Activated gamma-delta T cell treated with Interleukin-2 at 50 U/mL for 16 hours (primary cell): ENCODE results near the gene SPNS1.
"Not testable (repeated sequence)": the region's sequence is repeated elsewhere in the genome, so short reads cannot be mapped to it uniquely, and the experiment has no call there.

Source experiments
- DNase-seq: peaks from one replicate; pipeline ENCODE4 v3.0.0-alpha.2; 2020

Gene SPNS1

DNA sequence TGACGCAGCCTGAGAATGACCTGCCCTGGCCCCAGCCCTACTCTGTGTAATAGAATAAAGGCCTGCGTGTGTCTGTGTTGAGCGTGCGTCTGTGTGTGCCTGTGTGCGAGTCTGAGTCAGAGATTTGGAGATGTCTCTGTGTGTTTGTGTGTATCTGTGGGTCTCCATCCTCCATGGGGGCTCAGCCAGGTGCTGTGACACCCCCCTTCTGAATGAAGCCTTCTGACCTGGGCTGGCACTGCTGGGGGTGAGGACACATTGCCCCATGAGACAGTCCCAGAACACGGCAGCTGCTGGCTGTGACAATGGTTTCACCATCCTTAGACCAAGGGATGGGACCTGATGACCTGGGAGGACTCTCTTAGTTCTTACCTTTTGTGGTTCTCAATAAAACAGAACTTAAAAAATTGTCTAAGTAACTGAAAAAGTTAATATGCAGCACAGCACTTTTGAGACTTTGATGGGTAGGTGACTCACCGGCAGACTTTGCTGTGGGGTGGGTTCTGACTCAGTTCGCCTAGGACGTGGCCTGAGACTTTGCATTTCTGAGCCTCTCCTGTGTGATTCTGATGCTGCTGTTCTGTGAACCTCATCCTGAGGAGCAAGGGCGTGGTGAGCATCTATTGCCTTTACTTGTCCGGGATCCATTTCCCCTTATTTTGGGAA is 15.9 kb downstream of the SPNS1 start:
- peak; percentile 59 for DNase-seq

GRCh38 chr16:28991687-28992086 is 17.1 kb downstream of the SPNS1 start:
- DNase-seq, result no peak

- DNase-seq, result no peak
Observed at GRCh38 chr16:28992496-28992895, 17.9 kb downstream of the SPNS1 start.

DNA sequence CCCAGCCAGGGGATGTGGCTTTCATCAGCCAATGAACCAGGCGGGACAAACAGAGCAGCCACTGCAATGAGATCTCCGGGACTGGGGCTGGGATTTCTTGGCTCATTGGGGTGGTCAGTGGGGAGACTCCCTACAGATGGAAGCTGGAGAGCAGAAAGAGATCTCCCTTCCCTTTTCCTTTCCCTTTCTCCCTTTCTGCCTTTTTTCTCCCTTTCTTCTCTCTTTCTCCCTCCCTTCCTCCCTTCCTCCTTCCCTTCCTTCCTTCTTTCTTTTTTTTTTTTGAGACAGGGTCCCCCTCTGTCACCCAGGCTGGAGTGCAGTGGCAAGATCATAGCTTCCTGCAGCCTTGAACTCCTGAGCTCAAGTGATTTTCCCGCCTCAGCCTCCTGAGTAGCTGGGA is 24.3 kb downstream of the SPNS1 start:
- DNase-seq, result no peak

GRCh38 chr16:28999577-28999976 is 25.0 kb downstream of the SPNS1 start:
- no peak for DNase-seq

DNA sequence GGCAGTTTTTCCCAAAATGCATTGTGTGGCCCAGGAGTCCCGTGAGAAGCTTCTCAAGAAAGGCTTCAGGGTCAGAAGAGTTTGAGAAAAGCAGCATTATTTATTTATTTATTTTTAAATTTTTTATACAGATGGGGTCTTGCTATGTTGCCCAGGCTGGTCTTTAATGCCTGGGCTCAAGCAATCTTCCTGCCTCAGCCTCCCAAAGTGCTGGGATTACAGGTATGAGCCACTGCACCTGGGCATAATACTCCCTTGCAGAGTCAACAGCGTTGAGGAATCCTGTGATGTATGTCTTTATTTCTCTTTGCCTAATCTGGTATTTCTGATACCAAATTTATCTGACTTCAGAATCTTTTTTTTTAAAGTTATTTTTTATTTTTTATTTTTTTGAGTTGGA is 25.4 kb downstream of the SPNS1 start:
- DNase-seq, result no peak

DNA sequence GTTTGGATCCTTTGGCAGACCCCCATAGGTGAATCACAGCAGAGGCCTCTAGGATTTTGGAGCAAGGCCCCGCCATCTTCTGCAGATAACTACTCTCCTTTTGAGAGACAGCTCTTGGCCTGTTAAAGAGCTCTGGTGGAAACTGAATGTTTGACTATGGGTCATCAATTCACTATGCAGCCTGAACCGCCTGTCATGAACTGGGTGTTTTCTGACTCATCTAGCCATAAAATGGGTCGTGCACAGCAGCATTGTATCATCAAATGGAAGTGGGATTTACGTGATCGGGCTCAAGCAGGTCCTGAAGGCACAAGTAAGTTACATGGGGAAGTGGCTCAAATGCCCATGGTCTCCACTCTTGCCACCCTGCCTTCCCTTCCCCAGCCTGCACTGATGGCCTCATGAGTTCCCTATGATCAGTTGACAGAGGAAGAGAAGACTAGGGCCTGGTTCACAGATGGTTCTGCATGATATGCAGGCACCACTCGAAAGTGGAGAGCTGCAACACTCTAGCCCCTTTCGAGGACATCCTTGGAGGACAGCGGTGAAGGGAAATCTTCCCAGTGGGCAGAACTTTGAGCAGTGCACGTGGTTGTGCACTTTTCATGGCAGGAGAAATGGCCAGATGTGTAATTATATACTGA is 30.0 kb downstream of the SPNS1 start:
- not testable (repeated sequence) for DNase-seq

GRCh38 chr16:29007730-29008593 is 33.4 kb downstream of the SPNS1 start:
- peak; percentile 71 for DNase-seq

GRCh38 chr16:29009050-29009837 is 34.7 kb downstream of the SPNS1 start:
- no peak for DNase-seq

- no peak for DNase-seq
Observed at GRCh38 chr16:29009838-29010166, 35.2 kb downstream of the SPNS1 start.

DNA sequence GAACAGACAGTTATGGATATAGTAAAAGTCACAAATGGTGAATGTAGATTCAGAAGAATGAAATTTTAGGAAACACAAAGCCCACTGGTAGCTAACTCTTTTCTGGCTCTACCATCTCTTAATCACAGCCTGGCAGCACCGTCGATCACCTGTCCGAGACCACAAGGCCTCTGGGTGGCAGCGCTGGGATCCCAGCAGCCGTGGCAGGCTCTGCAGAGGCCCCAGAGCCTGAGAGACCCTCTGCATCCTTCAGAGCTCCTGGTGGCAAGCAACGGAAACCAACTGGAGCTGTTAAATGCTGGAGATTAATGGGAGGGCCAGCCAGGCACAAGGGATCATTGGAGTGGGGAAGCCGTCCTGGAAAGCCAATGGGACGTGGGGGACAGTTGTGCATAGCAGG is 36.5 kb downstream of the SPNS1 start:
- no peak for DNase-seq

DNA sequence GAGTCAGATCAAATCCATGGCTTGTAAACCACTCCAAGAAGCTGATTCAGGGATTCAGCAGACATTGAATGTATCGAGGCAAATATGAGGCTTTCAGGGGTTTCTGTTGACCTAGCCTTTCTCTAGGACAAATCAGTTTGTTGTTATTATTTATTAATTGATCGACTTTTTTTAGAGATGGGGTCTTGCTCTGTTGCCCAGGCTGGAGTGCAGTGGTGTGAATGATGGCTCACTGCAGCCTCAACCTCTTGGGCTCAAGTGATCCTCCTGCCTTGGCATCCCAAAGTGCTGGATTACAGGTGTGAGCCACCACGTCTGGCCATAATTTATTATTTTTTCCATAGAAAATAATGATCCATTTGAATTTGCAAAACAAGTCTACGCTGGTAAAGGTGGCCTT is 37.3 kb downstream of the SPNS1 start:
- DNase-seq, result no peak

DNA sequence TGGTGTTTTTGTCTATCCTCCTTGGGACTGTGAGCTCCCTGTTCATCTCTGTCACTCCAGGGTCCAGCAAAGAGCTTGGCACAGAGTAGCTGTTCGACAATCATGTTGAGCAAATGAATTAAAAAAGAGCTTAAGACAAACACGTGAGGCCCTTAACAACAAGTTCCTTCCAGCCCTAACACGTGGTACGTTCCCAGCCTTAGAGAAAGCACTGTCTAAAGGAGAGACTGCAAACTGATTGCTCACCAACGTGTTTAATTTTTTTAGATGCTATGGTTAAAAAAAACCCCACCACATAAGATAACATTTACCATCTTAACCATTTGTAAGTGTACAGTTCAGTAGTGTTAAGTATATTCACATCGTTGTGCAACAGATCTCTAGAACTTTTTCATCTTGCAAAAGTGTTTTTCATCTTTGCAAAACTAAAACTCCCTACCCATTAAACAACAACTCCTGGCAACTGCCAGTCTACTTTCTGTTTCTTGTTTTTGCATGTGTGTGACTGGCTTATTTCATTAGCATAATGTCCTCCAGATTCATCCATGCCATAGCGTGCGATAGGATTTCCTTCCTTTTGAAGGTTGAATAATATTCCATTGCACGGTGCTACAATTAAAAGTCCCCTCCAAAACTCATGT is 38.5 kb downstream of the SPNS1 start:
- no peak for DNase-seq

DNA sequence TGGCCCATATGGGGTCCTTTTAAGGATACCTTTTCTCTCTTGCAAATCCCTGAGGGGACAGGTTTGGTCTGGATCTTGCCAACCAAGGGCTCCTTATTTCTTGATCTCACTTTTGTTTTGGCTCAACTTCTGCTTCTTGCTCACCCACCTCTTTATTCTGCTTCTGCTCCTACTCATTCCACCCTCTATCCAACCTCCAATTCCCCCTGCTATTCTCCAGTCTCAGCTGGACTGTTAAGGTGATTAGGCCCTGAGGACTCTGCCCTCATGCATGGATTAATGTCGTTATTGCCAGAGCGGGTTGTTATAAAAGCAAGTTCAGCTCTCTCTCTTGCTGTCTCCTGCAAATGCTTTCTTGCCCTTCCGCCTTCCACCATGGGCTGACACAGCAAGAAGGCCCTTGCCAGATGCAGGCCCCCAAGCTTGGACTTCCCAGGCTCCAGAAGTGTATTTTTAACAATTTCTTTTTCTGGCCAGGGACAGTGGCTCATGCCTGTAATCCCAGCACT is 40.0 kb downstream of the SPNS1 start:
- no peak for DNase-seq

- no peak for DNase-seq
Observed at GRCh38 chr16:29022196-29022595, 47.6 kb downstream of the SPNS1 start.

GRCh38 chr16:29023279-29024277 is 49.0 kb downstream of the SPNS1 start:
- no peak for DNase-seq

- no peak for DNase-seq
Observed at GRCh38 chr16:29024278-29024677, 49.7 kb downstream of the SPNS1 start.

GRCh38 chr16:29025218-29025617 is 50.6 kb downstream of the SPNS1 start:
- DNase-seq, result no peak

GRCh38 chr16:29025735-29026134 is 51.2 kb downstream of the SPNS1 start:
- DNase-seq, result no peak

GRCh38 chr16:29028457-29029167 is 54.0 kb downstream of the SPNS1 start:
- DNase-seq, result no peak
